Loucy (cell line): ENCODE measurements around the gene EPG5.

Experiments used
- CTCF ChIP-seq: fragments of 200-600 bp; sonication (generic); conservative IDR thresholded peaks from 2 replicates; pipeline ENCODE4 v1.5.1; 2014; ENCODE audit warnings: mild to moderate bottlenecking, antibody characterized with exemption, low read length
- EZH2phosphoT487 ChIP-seq: fragments of 200-600 bp; IDR thresholded peaks from 2 replicates; pipeline ENCODE4 v1.6.1; 2018; ENCODE audit warnings: antibody characterized with exemption, mild to moderate bottlenecking, moderate library complexity, borderline replicate concordance

DNA sequence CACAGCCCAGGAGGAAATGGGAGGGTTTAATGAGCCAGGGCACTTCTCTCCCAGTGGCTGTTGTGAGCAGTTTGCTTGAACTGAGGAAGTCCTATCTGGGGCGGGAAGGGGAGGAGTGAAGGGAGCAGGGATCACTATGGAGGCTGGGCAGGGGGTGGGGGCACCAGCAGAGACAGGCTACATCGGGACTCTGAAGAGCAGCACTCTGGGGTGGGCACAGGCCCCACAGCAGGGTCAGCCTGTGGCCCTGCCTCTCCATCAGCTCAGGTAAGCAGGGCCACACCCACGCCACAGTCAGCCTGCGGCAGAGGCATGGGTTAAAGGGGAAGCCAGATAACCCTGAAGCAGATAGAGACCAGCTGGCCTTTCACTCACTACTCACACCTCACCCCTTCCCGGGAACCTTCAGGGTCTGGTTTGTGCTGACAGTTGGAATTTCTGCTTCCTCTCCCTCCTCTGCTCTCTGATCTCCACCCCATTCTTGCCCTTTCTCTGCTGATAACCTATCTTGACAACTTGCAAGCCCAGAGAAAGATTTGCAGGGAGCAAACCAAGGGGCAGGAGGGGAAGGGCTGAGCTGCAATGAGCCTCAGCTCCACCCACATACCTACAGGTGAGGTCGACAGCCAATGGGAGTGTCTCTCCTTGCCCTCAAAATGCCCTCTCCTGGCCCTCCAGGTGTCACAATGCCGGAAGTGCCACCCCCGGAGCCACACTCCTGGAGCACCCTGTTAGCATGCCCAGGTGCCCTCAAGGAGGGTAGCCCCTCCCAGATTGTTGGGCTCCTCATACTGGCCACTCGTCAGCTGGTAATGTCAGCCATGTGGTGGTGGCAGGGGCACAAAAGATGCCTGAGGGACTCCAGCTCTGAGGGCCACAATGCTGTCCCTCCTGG lies 138.0 kb downstream of the EPG5 start:
- TF ChIP-seq CTCF (no peak), EZH2phosphoT487 (no peak)
